ENCODE data around the gene TRMT10B. TPM values are rescaled to one million over a fixed set of nuclear protein-coding genes. Genes with fewer than 3 reads are reported as not detected.

The TRMT10B gene
- total and polyA plus RNA-seq, 2 of the 13 experiments (the other 11 are each of a cell fraction or from before 2014, with no cell fraction given), result 3.1 to 3.9 TPM

DNA sequence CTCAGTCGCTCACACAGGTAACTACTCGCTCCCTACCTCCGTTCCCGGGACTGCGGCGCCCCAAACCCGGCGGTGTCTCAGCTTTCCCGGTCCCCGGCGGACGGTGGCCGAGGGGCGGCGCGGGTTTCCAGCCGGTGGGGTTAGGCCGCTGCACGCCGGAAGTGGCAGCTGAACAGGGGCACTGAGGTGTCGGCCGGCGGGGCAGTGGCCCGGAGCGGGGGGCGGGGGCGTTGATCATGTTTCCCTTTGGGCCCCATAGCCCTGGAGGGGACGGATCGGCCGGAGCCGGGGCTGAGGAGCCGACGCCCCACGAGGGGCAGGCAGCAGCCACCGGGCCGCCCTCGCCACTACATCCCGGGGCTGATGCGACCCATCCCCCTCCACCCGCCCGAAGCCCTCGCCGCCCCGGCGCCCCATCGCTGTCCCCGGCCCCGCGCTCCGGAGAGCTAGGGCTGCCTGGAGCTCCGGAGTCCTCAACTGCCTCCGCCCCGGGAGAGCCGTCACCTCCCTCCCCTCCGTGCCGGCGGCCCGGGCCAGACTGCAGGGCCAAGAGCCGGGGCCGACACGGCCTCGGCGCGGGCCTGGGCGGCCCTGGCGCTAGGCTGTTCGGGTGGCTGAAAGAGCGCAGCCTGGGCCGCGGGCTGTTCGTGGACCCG is 47.2 kb downstream of the TRMT10B start, which contains the start of gene DCAF10 (continued):
- TF ChIP-seq NFATC3 (CRISPR knock-in tag; IDR thresholded peaks at IDR 0.05) (0 out of 2 replicates have a peak, but pooled peaks have one; percentile 39), KLF12 (CRISPR knock-in tag; IDR thresholded peaks at IDR 0.05; ENCODE audit: borderline replicate concordance) (peak; percentile 85; the same call in 1 of the 2 replicates), AHR (CRISPR knock-in tag; IDR thresholded peaks at IDR 0.05) (peak; percentile 98; the same call in 1 of the 2 replicates), ZNF709 (CRISPR knock-in tag; IDR thresholded peaks at IDR 0.05) (peak; percentile 89; the same call in 1 of the 2 replicates), ZNF740 (CRISPR knock-in tag; IDR thresholded peaks at IDR 0.05) (no peak), ZNF12 (CRISPR knock-in tag; IDR thresholded peaks at IDR 0.05) (peak; percentile 68), ZNF792 (CRISPR knock-in tag; IDR thresholded peaks at IDR 0.05) (peak; percentile 97), SOX13 (IDR thresholded peaks at IDR 0.05) (no peak), SOX13 (CRISPR knock-in tag; conservative IDR thresholded peaks at IDR 0.05 in 1 of 2, IDR thresholded peaks at IDR 0.05 in 1 of 2) (peak in 1 of 2 experiments; percentile 74; a peak in 1 of 4 replicates), ZNF558 (CRISPR knock-in tag; IDR thresholded peaks at IDR 0.05; ENCODE audit: borderline replicate concordance) (no peak), ZNF703 (CRISPR knock-in tag; IDR thresholded peaks at IDR 0.05; ENCODE audit: borderline replicate concordance) (no peak), ZNF451 (CRISPR knock-in tag; IDR thresholded peaks at IDR 0.05) (peak; percentile 94; the same call in 1 of the 2 replicates), TOPORS (CRISPR knock-in tag; IDR thresholded peaks at IDR 0.05) (peak; percentile 99), PHF8 (CRISPR knock-in tag; IDR thresholded peaks at IDR 0.05) (peak; percentile 97), NRL (CRISPR knock-in tag; IDR thresholded peaks at IDR 0.05; ENCODE audit: borderline replicate concordance) (peak; percentile 96), FOXK2 (IDR thresholded peaks at IDR 0.05) (no peak), GATAD2A (CRISPR knock-in tag; IDR thresholded peaks at IDR 0.05) (peak; percentile 86), ZBTB39 (CRISPR knock-in tag; IDR thresholded peaks at IDR 0.05) (peak; percentile 84), KDM5A (IDR thresholded peaks at IDR 0.05; ENCODE audit: borderline replicate concordance, low read length) (peak; percentile 95), MAFG (CRISPR knock-in tag; IDR thresholded peaks at IDR 0.05) (no peak; the same call in 1 of the 2 replicates), NFE2L1 (CRISPR knock-in tag; IDR thresholded peaks at IDR 0.05; ENCODE audit: borderline replicate concordance) (0 out of 2 replicates have a peak, but pooled peaks have one; percentile 22), ZNF484 (CRISPR knock-in tag; IDR thresholded peaks at IDR 0.05; ENCODE audit: borderline replicate concordance, low read depth) (peak; percentile 76; the same call in 1 of the 2 replicates), TIGD3 (CRISPR knock-in tag; IDR thresholded peaks at IDR 0.05; ENCODE audit: borderline replicate concordance) (peak; percentile 95), TARDBP (CRISPR knock-in tag; IDR thresholded peaks at IDR 0.05) (peak; percentile 100), ZBTB21 (CRISPR knock-in tag; IDR thresholded peaks at IDR 0.05) (peak; percentile 65)
- TF ChIP-seq, protein P1, sequence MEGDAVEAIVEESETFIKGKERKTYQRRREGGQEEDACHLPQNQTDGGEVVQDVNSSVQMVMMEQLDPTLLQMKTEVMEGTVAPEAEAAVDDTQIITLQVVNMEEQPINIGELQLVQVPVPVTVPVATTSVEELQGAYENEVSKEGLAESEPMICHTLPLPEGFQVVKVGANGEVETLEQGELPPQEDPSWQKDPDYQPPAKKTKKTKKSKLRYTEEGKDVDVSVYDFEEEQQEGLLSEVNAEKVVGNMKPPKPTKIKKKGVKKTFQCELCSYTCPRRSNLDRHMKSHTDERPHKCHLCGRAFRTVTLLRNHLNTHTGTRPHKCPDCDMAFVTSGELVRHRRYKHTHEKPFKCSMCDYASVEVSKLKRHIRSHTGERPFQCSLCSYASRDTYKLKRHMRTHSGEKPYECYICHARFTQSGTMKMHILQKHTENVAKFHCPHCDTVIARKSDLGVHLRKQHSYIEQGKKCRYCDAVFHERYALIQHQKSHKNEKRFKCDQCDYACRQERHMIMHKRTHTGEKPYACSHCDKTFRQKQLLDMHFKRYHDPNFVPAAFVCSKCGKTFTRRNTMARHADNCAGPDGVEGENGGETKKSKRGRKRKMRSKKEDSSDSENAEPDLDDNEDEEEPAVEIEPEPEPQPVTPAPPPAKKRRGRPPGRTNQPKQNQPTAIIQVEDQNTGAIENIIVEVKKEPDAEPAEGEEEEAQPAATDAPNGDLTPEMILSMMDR (CRISPR knock-in tag; IDR thresholded peaks at IDR 0.05), result peak; percentile 55
